HG02610 (cell line): ENCODE measurements around the gene NR1H4.
"Not testable (repeated sequence)": the region's sequence is repeated elsewhere in the genome, so short reads cannot be mapped to it uniquely, and the experiment has no call there.

ENCODE experiments used
- ATAC-seq: cut with Tn5 transposase; IDR thresholded peaks from one replicate; pipeline ENCODE4 v1.9.1; 2021; ENCODE audit warnings: mild to moderate bottlenecking, moderate library complexity; ENCODE audit not compliant: unreplicated experiment

The NR1H4 gene

DNA sequence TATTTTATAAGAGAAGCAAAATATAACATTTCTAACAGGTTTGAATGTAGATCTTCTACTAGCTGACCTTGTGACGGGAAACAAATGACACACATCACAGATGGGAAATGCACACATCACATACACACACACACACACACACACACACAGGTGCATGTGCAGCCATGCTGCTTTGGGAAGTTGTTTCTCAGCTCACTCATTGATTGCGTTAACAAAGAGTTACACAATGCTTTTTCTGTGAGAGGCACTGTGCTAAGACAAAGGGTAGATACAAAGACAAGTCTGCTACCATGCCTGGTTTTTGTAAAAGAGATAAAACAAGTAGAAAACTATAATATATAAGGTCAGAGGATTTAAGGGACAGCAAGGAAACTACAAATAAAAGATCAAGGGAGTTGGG is 1.3 kb upstream of the NR1H4 start:
- no peak for ATAC-seq

DNA sequence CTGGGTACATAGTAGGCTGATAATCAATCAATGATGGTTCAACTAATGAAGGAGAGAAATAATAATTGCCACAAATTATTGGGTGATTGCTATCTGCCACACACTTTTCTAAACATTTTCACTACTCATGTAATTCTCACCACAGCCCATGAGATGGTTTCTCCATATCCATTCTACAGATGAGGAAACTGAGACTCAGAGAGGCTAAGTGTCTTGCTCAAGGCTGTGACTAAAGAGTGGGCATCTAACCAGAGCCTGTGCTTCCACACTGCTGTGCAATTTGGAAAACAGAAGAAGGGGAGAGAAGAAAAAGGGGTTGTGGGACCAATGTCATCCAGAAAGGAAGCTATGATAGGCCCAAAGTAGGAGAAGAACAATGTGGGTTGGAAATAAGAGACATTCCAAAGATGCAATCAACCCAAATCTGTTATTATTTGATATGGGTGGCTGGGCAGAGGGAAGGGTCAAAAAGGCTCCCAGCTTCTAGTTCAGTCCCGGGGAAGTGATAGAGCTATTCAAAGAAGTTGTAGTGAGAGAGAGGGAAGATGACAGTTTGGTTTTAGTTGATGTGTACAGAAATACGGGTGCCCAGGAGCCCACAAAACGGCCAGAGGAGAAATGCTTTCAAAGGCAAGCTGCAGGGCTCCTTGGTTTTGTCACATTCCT is 483 bp upstream of the NR1H4 start:
- ATAC-seq: no peak

GRCh38 chr12:100474617-100475016 is 951 bp downstream of the NR1H4 start:
- ATAC-seq: no peak

GRCh38 chr12:100476013-100476751 is 2.5 kb downstream of the NR1H4 start:
- ATAC-seq: no peak

- no peak for ATAC-seq
These were observed 7.4 kb downstream of the NR1H4 start for GRCh38 chr12:100481021-100481420.

DNA sequence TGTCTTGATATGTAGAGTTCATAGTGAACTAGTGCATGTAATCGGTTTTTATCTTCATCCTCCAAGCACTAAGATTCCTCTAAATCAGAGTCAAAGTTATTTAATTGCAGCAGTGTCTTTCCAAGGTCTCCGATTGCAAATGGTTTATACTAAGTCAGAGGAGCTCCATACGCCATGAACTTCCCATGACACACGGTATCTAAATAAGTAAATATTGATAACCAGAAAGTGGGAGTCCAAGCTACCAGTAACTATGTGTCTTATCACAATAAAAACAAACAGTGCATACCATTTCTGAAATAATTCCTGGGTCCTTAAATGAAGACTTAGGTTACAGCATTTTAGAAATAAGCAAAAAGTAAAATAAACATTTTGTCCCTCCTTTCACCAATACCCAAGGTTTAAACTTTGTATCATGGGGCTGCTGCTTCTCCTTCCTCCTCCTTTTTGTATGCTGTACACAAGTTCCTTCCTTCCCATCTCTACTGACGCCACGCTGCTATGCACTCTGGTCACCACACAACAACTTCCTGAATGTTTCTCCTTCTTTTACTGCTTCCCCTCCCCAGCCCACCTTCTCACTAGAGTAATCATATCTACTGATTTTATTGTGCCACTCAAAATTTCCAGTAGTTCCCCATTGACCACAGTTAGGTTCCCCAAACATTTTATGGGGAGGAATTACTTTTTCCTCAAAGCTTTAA is 10.7 kb downstream of the NR1H4 start:
- ATAC-seq: no peak

- ATAC-seq: no peak
These were observed 11.3 kb downstream of the NR1H4 start for GRCh38 chr12:100484891-100485471.

GRCh38 chr12:100485983-100486382 is 12.3 kb downstream of the NR1H4 start:
- ATAC-seq: no peak

DNA sequence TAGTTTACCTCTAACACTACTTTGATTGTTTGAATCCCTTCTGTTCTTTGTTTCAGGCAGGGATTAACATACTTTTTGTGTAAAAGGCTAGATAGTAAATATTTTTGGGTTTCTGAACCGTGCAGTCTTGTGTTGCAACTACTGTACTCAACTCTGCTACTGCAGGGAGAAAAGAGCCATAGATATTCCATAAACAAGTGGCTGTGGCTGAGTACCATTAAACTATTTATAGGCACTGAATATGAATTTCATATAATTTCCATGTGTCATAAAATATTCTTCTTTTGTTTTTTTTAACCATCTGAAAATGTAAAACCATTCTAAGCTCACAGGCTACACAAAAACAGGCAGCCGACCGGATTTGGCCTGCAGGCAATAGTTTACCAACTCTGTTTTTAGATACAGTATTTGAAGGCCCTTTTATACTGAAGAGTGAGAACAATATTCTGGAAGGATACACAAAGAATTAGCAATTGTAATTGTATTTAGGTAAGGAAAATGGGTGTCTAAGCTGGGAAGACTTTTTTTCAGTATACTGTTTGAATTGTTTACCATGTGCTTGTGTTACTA is 15.7 kb downstream of the NR1H4 start:
- ATAC-seq: no peak

- ATAC-seq: no peak
These were observed 16.4 kb downstream of the NR1H4 start for GRCh38 chr12:100490056-100490455.

GRCh38 chr12:100491104-100491503 is 17.4 kb downstream of the NR1H4 start:
- ATAC-seq: no peak

DNA sequence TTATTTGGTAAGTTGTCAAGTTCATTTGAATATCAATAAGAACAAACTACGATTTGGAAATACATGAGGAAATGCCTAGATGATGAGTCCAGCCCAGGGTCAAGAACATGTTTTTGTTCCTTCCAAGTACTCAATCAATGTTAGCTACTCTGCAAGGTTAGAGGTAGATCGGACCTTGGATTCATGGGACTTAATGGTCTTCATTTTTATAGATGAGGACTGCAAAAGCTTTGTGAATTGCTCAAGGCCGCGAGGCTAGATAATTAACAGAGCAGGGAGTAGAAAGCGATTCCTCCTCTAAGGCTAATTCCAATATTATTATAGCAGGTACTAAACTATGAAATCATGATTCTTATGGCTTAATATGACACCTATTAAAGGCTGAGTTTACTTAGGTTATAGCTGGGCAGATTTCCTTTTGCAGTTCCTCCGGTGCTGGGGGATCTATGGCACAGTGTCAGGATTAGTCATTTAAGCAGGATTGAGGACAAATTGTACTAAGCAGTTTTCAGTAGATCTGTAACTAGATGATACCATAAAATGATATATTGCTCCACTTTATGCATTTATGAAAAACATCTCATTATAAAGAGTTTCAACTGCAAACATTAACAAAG is 19.8 kb downstream of the NR1H4 start:
- no peak for ATAC-seq

DNA sequence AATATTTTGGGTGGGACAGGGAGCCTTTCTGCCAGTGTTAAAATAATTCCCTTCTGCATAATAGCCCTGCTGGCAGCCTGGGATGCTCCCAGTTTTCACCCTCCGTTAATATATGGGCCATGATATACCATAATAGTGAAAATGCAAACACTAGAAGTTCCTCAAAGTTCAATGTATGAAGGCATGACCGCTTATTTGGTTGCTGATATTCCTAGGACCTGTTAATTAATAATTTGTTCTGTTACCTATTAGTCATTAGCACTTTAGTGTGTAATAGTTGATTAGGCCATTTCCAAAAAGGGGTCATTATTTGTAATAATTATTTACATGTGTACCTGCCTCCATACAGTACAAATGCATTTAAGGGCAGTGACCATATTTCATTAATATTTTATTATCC is 20.4 kb downstream of the NR1H4 start:
- ATAC-seq: no peak

DNA sequence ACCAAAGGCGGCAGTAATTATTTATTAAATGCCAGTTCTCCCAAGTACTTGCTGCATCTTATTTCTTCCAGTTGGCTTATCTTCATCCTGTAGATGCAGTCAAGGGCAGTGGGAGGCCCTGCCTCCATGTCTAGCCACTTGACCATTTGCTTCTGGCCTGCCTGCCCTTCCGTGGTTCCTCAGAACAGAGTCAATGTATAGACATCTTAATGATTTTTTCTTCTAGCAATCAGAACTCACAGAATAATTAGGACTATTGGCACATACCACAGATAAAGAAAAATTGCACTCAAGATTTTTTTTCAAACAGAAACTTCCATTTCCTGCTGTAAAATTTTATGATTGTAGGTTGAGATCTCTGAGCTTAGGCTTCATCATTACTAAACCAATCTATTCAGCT is 20.9 kb downstream of the NR1H4 start:
- no peak for ATAC-seq

DNA sequence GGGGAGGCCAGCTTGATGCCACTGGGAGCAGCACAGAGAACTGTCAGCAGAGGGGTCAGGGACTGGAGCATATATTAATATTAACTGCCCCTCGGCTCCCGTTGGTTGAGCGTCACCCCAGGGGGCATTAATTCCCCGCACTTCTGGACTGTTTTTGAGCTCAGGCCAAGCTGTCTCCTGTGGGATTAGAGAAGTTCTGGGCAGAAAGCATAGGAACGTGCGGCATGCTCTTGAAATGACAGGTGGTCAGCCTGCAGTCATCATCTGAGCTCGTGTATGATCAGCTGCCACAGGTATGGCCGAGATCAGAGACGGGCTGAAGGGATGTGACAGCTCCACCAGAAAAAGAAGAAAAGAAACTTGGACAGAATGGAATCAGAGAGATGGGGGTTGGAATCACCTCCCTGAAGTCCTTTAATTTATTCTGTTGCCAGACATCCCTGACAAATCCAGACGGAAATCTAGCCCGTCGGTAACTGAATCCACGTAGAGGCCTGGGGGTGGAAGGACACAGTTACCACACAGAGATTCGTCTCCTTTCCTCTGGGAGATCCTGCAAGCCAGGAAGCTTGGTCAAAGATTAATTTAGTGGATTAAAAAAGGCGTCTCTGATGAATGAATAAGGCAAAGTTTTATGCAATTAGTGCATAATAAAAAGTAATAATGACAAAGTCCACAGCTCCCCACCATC is 23.6 kb downstream of the NR1H4 start:
- ATAC-seq: no peak

DNA sequence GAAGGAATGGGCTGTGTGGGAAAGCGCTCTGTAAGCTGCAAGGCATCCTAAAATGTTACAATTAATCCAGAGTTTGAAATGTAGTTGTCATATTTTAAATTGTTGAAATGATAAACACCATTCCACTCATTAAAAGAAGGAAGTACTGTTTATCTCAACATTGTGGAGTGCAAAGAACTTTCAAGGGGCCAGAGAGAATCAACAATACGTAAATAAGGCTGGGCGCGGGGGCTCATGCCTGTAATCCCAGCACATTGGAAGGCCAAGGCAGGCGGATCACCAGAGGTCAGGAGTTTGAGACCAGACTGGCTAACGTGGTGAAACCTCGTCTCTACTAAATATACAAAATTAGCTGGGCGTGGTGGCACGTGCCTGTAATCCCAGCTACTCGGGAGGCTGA is 24.5 kb downstream of the NR1H4 start:
- no peak for ATAC-seq

GRCh38 chr12:100499416-100499815 is 25.8 kb downstream of the NR1H4 start:
- no peak for ATAC-seq

GRCh38 chr12:100502718-100503117 is 29.1 kb downstream of the NR1H4 start:
- ATAC-seq: not testable (repeated sequence)

- ATAC-seq: no peak
These were observed 29.6 kb downstream of the NR1H4 start for GRCh38 chr12:100503228-100503628.

GRCh38 chr12:100504804-100505203 is 31.1 kb downstream of the NR1H4 start:
- ATAC-seq: no peak
